Stimulated activated naive CD4-positive, alpha-beta T cell (primary cell): ENCODE data around the gene JMJD7.

Source experiments
- DNase-seq, 6 experiments: peaks; one replicate each; lab custom pipeline; 2025; lab: John Stamatoyannopoulos, UW

Gene JMJD7

GRCh38 chr15:41844814-41845213 is 16.9 kb downstream of the JMJD7 start:
- no peak for DNase-seq

- DNase-seq, result no peak
These were observed 19.3 kb downstream of the JMJD7 start for GRCh38 chr15:41847206-41847605.

- no peak for DNase-seq
These were observed 20.1 kb downstream of the JMJD7 start for GRCh38 chr15:41847981-41848380.

DNA sequence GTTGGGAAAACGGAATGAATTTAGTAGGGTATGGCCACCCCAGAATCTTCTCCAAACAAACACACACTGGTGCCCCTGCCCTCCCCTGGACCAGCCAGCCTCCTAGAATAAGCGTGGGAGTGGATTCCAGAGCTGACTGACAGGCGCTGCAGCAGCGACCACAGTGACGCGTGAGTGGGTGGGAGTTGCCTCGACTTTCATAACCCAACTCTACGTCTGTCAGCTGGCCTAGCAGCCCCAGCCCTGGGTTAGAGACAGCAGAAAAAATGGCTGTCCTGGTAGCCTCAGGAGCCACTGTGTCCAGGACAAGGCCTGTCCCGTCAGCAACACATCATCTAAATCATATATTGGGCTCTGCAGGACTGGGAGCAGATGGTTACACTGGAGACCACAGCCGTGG is 20.7 kb downstream of the JMJD7 start:
- no peak for DNase-seq

GRCh38 chr15:41849204-41849603 is 21.3 kb downstream of the JMJD7 start:
- no peak for DNase-seq

- DNase-seq, result no peak
These were observed 22.0 kb downstream of the JMJD7 start for GRCh38 chr15:41849861-41850260.

DNA sequence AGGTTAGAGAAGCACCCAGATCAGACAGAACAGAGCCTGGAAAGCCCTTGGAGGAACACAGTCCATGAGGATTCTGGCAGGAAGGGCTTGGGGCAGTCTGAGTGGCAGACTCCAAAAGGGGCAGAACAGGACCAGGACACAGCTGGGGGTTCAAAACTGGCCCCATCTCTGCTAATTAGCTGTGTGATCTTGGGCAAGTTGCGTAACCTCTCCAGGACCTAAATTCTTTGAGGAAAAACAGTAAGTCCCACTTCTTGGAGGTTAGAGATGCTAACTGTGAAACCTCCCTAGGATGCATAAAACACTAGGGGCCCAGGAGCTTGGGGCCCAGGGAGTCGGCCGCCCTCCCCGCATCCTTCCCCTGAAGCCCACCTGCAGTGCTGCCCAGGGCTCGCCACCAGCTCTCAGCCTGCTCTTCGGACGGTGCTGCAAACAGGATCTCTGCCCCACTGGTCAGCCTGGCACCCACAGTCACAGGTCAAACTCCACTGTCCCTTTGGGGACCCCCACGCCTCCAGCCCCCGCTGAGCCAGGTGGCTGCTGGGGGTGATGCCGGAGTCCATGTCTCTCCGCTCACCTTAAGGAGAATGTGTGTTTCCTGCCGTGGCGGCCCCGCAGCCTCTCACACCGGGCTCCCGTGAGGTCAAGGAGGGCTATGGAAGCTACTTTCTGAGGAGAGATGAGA is 22.7 kb downstream of the JMJD7 start:
- DNase-seq, result no peak

- DNase-seq, result no peak
These were observed 23.3 kb downstream of the JMJD7 start for GRCh38 chr15:41851167-41851523.

DNA sequence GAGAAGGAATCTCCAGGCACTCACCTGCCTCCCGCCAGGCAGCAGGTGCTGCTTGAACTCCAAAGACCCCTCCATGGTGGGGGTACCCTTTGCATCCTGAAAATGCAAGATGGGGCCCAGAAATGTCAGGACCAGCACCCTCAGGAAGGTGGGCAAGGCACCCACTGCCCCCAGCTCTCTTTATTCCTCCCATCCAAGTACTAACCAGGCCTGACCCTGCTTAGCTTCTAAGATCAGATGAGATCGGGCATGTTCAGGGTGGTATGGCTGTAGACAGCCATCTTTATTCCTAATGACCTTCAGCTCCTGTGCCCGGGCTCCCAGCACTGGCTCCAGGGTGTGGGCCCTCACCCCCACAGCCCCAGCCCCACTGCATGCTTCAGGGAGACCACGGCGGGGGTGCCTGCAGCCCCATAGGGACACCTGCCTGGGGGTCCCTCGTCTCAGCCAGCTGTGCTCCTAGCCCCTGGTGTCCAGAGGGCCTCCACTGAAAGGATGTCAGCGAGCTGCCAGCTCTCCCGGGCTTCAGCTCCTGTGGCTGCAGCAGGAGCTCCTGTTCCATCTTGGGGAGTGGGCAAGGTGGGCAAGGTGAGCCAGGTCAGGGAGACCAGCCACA is 24.0 kb downstream of the JMJD7 start:
- DNase-seq, result no peak

DNA sequence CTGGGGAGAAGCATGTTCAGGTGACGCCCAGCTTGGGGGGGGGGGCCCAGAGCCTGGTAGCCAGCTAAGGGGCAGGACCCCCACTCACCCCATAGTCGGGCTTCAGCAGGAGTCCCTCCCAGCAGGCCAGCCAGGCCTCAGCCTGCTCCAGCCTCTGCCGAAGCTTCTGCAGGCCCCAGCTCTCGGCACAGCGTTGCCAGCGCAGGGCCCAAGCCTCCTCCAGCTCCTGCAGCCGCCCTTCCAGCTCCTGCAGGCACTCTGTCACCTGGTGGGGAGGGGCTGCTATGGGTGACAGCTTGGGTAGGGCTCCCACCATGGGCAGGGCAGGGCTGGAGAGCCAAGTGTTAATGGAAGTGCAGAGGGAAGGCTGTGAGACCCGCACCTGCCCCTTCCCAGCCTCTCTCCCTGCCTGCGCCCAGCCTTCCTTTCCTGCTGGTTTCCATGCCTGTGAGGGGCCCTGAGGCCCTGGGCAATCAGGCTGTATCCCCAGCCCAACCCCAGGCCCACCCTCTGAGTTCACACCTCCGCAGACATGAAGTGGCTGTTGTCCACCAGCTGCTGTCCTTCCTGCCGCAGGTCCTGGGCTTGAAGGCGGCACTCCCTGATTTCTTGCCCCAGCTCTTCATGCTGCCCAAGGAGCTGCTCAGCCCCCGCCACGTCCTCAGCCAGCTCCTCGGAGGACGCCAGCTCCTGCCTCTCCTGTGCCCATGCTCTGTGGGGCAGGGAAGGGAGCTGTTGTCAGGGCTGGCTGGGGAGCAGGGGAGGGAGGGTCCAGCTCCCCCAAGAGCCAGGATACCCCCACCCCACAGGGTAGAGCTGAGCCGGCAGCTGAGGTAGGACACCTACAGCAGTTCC is 25.1 kb downstream of the JMJD7 start:
- DNase-seq, result no peak

- no peak for DNase-seq
These were observed 25.9 kb downstream of the JMJD7 start for GRCh38 chr15:41853831-41854230.

GRCh38 chr15:41854443-41854842 is 26.6 kb downstream of the JMJD7 start:
- DNase-seq, result no peak

DNA sequence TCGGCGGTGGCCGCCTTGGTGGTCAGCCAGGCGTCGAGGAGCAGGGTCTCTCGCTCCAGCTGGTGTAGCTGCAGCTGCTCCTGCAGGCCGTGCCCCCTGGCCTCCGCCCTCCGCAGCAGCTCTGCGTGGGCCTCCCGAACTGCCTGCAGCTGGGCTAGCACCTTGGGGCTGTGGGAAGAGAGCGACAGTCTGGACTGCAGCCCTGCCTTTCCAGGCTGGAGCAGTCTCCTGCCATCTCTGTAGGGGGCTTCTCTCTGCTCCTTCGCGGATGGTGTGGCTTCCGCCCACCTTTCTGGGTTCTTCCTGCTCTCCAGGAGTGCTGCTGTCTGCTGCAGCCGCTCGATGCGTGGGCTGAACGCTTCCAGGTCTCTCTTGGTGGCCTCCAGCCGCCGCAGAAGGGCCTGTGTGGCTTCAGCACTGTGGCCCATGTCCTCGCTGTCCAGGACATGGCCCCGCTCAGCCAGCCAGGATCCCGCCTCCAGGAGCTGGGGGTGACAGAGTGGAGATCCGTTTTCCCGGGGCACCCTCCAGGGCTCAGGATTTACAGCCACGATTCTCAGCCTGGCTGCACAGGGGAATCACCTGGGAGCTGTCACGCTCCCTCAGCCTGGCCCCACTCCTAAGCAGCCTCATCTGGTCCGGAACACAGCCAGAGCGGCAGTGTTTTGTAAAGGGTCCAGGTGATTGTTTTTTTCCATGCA is 27.5 kb downstream of the JMJD7 start:
- no peak for DNase-seq

- no peak for DNase-seq
These were observed 28.4 kb downstream of the JMJD7 start for GRCh38 chr15:41856262-41856661.

GRCh38 chr15:41856716-41857115 is 28.8 kb downstream of the JMJD7 start:
- DNase-seq, result no peak

- no peak for DNase-seq
These were observed 29.4 kb downstream of the JMJD7 start for GRCh38 chr15:41857316-41857715.

- no peak for DNase-seq
These were observed 30.9 kb downstream of the JMJD7 start for GRCh38 chr15:41858756-41859155.

- no peak for DNase-seq
These were observed 32.3 kb downstream of the JMJD7 start for GRCh38 chr15:41860049-41860828.

GRCh38 chr15:41861736-41862356 is 34.0 kb downstream of the JMJD7 start:
- no peak for DNase-seq

- DNase-seq, result no peak
These were observed 34.7 kb downstream of the JMJD7 start for GRCh38 chr15:41862515-41863116.
